GM18519 (cell line): ENCODE data around the gene DCAF17.
A peak's percentile ranks its signal among the peaks of the same experiment; 100 is the strongest.
"Not testable (repeated sequence)": the region's sequence is repeated elsewhere in the genome, so short reads cannot be mapped to it uniquely, and the experiment has no call there.

Source experiments
- ATAC-seq: cut with Tn5 transposase; IDR thresholded peaks from one replicate; pipeline ENCODE4 v1.9.1; 2021; ENCODE audit warnings: mild to moderate bottlenecking, moderate library complexity; ENCODE audit not compliant: unreplicated experiment, low FRiP score

The DCAF17 gene

GRCh38 chr2:171509945-171510731, 76.1 kb downstream of the DCAF17 start:
- peak; percentile 48 for ATAC-seq

- ATAC-seq = no peak
Measured at GRCh38 chr2:171512014-171512413, 78.0 kb downstream of the DCAF17 start.

GRCh38 chr2:171512683-171513195, 78.7 kb downstream of the DCAF17 start:
- ATAC-seq = no peak

GRCh38 chr2:171513719-171514160, 79.7 kb downstream of the DCAF17 start:
- no peak for ATAC-seq

- no peak for ATAC-seq
Measured at GRCh38 chr2:171514908-171515582, 81.0 kb downstream of the DCAF17 start.

- no peak for ATAC-seq
Measured at GRCh38 chr2:171515672-171516298, 81.8 kb downstream of the DCAF17 start.

- ATAC-seq = no peak
Measured at GRCh38 chr2:171516793-171517192, 82.8 kb downstream of the DCAF17 start.

GRCh38 chr2:171520471-171520870, 86.4 kb downstream of the DCAF17 start:
- no peak for ATAC-seq

GRCh38 chr2:171521361-171522051, 87.5 kb downstream of the DCAF17 start:
- no peak for ATAC-seq

GRCh38 chr2:171522052-171522787, 88.2 kb downstream of the DCAF17 start, which contains the start of gene CYBRD1:
TSS of gene CYBRD1 (plus strand) at chr2:171522474. CDS start at chr2:171522546, 72 bp downstream.
- ATAC-seq = peak; percentile 42

GRCh38 chr2:171522788-171523087, 88.7 kb downstream of the DCAF17 start:
- no peak for ATAC-seq

GRCh38 chr2:171523088-171524017, 89.3 kb downstream of the DCAF17 start:
- ATAC-seq = no peak

GRCh38 chr2:171524018-171524401, 90.0 kb downstream of the DCAF17 start:
- ATAC-seq = no peak

GRCh38 chr2:171529914-171530313, 95.9 kb downstream of the DCAF17 start:
- no peak for ATAC-seq

GRCh38 chr2:171530378-171530777, 96.4 kb downstream of the DCAF17 start:
- no peak for ATAC-seq

GRCh38 chr2:171530859-171531258, 96.8 kb downstream of the DCAF17 start:
- ATAC-seq = not testable (repeated sequence)

- ATAC-seq = no peak
Measured at GRCh38 chr2:171531291-171531690, 97.3 kb downstream of the DCAF17 start.

GRCh38 chr2:171531836-171532450, 97.9 kb downstream of the DCAF17 start:
- ATAC-seq = no peak

GRCh38 chr2:171533331-171533730, 99.3 kb downstream of the DCAF17 start:
- no peak for ATAC-seq
